GM21737 (cell line): ENCODE data around the gene SPINT4.
"Not testable (repeated sequence)": the region's sequence is repeated elsewhere in the genome, so short reads cannot be mapped to it uniquely, and the experiment has no call there.

ENCODE experiments used
- ATAC-seq: cut with Tn5 transposase; IDR thresholded peaks from one replicate; pipeline ENCODE4 v1.9.1; 2021; ENCODE audit warnings: mild to moderate bottlenecking, moderate library complexity; ENCODE audit not compliant: unreplicated experiment

The SPINT4 gene

GRCh38 chr20:45722047-45722446 lies at the start of gene SPINT4:
Gene SPINT4, plus strand, starts transcription at chr20:45722347. Its CDS starts 21 bp downstream, at chr20:45722368.
- no peak for ATAC-seq

- no peak for ATAC-seq
Measured at GRCh38 chr20:45672765-45673164, 49.4 kb upstream of the SPINT4 start.

- no peak for ATAC-seq
Measured at GRCh38 chr20:45679650-45680049, 42.5 kb upstream of the SPINT4 start.

GRCh38 chr20:45685896-45686295 lies 36.3 kb upstream of the SPINT4 start:
- ATAC-seq: no peak

GRCh38 chr20:45693346-45693745 lies 28.8 kb upstream of the SPINT4 start:
- ATAC-seq: not testable (repeated sequence)

GRCh38 chr20:45695496-45695895 lies 26.7 kb upstream of the SPINT4 start:
- no peak for ATAC-seq

- ATAC-seq: no peak
Measured at GRCh38 chr20:45701104-45701503, 21.0 kb upstream of the SPINT4 start.

- no peak for ATAC-seq
Measured at GRCh38 chr20:45701873-45702272, 20.3 kb upstream of the SPINT4 start, which contains the start of gene WFDC13. Gene WFDC13, plus strand, starts transcription at chr20:45702038. Its CDS starts 86 bp downstream, at chr20:45702124.

- no peak for ATAC-seq
Measured at GRCh38 chr20:45704969-45705637, 17.0 kb upstream of the SPINT4 start, which contains the start of gene WFDC10B. Gene WFDC10B, minus strand, starts transcription at chr20:45705019. Its CDS starts 19,027 bp downstream, at chr20:45685992.

GRCh38 chr20:45716141-45716688 lies 5.9 kb upstream of the SPINT4 start:
- ATAC-seq: not testable (repeated sequence)

GRCh38 chr20:45725134-45725533 lies 3.0 kb downstream of the SPINT4 start:
- ATAC-seq: no peak

- no peak for ATAC-seq
Measured at GRCh38 chr20:45727044-45727443, 4.9 kb downstream of the SPINT4 start.

- ATAC-seq: no peak
Measured at GRCh38 chr20:45732199-45732598, 10.1 kb downstream of the SPINT4 start.

GRCh38 chr20:45735552-45735951 lies 13.4 kb downstream of the SPINT4 start:
- no peak for ATAC-seq

- no peak for ATAC-seq
Measured at GRCh38 chr20:45735988-45736387, 13.8 kb downstream of the SPINT4 start.

GRCh38 chr20:45742596-45742995 lies 20.4 kb downstream of the SPINT4 start:
- no peak for ATAC-seq

GRCh38 chr20:45745015-45745414 lies 22.9 kb downstream of the SPINT4 start:
- no peak for ATAC-seq

GRCh38 chr20:45751721-45752120 lies 29.6 kb downstream of the SPINT4 start:
- no peak for ATAC-seq

- ATAC-seq: no peak
Measured at GRCh38 chr20:45752746-45753145, 30.6 kb downstream of the SPINT4 start.

- ATAC-seq: no peak
Measured at GRCh38 chr20:45758096-45758495, 35.9 kb downstream of the SPINT4 start.

- ATAC-seq: not testable (repeated sequence)
Measured at GRCh38 chr20:45759921-45760320, 37.8 kb downstream of the SPINT4 start.

- not testable (repeated sequence) for ATAC-seq
Measured at GRCh38 chr20:45761966-45762365, 39.8 kb downstream of the SPINT4 start.
